ENCODE measurements around the gene SSNA1.

DNA sequence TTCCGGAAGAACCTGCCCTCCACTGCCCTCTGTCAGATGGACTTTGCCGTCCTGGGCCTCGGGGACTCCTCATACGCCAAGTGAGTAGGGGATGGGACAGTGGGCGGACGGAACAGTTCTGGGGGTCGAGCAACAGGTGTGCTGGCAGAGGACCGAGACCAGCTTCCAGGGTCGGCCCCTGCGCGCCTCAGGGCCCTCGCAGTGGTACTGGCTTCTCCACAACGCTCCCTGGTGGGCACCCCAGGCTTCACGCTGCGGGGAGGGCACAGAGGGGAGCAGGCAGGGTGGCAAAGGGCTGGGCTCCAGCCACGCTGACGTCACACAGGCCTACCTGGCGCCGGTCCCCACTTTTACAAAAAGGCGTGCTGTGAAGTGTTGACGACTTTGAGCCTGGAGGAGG is 24.0 kb downstream of the SSNA1 start:
- no peak for TF ChIP-seq EP300 (IDR thresholded peaks at IDR 0.05)
- TF ChIP-seq POLR2A (IDR thresholded peaks at IDR 0.05): no peak
